ENCODE results near the gene ANKRD28. TPM values are rescaled to one million over a fixed set of nuclear protein-coding genes. Genes with fewer than 3 reads are reported as not detected.
"Not testable (repeated sequence)": the region's sequence is repeated elsewhere in the genome, so short reads cannot be mapped to it uniquely, and the experiment has no call there.

The ANKRD28 gene
- total RNA-seq, 2 experiments from 2014 or later = 42.0 to 44.1 TPM

DNA sequence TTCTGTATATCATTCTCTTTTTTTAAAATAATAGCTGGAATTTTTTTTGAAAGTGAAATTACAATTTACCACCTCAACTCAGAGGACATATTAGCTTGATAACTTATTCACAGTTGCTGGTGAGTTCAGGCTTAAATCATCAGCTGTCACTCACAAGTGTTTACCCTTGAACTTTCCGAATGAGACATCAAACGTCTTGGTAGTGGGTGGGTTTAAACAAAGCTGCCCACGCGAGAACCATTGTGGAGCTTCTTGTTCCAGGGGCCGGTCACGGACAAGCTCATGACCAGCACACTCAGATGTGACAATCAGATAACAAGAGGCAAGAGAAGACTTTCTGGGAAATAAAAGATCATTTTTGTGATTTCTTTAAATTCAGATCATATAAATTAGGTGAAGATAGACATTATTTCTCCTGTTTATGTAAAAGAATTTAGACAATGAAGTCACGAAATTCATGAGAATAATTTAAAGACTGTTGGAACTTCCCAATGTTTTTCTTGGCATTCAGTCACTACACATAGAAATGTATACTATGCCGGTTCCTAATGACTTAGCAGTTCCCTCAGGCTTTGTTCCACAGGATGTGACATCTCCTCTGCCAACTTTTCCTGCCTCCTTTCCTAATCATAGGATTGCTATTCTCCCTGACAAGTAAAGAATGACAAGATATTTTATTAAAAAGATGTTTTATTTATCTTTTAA lies 167.0 kb downstream of the ANKRD28 start:
- ChIA-PET POLR2A (no interaction called here), CTCF (interaction anchor here (0.7 to 1.5 kb wide), 3 partner anchors 74 to 181 kb away, joined by 3 to 7 read pairs (median 6); no protein-coding TSS in a partner anchor)

DNA sequence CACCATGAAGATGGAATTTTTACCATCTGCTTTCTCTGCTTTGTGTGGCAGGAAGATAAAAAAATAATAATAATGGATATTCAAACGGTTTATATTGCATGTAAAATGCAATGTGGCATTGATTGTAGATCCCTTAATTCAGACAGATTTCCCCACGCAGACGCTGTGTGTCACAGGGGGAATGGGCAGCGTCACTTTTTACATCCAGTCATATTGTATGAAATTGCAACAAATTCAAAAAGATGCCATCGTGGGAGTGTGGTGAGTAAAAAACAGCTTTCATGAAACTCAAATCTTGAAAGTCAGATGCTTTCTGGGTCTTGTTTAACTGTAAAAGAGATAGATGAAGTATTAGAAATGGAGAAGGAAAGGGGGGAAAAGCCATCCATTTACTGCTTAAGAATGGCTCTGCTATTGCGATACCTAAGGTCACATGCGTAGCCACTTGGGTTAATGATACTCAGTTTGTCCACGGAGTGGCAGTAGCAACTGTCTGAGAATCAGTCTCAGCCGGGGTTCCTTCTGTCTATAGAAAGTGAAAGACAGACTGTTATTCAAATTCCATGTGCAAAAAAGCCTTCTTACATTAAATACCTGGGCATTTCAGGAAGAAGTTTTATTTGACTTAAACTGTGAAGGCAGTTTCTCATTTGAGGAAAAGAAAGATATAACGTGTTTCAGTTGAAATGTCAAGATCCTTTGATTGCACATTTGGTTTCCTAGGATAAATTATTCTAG lies 167.8 kb downstream of the ANKRD28 start:
- ChIA-PET POLR2A (interaction anchor here (0.6 kb wide), 1 partner anchor 230 kb away, joined by 9 read pairs; no protein-coding TSS in a partner anchor), CTCF (interaction anchor here (1.1 to 1.5 kb wide), 2 partner anchors 138 to 182 kb away, joined by 6 to 7 read pairs; no protein-coding TSS in a partner anchor)

- ChIA-PET CTCF (no interaction called here), POLR2A (no interaction called here)
Measured at GRCh38 chr3:15628967-15629366, 168.8 kb downstream of the ANKRD28 start.

DNA sequence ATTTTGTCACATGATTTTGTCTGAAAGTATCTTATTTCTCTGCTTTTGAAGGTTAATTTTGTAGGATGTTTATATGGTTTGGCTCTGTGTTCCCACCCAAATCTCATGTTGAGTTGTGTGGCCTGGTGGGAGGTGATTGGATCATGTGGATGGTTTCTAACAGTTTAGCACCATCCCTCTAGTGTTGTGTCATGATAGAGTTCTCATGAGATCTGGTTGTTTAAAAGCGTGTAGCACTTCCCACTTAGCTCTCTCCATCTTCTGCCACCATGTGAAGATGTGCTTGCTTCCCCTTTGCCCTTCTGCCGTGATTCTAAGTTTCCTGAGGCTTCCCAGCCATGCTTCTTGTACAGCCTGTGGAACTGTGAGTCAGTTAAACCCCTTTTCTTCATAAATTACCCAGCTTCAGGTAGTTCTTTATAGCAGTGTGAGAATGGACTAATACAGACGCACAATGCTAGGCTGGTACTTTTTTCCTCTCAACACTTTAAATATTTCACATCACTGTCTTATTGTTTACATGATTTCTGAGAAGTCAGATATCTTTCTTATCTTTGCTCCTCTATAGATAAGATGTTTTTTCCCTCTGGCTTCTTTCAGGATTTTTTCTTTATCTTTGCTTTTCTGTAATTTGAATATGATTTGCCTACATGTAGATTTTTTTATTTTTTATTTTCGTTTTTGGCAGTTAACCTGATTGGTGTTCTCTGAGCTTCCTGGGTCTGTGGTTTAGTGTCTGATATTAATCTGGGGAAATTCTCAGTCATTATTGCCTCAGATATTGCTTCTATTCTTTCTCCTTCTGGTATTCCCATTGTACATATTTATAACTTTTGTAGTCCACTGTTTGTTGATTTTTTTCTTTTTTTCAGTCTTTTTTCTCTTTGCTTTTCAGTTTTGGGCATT lies 174.0 kb downstream of the ANKRD28 start:
- ChIA-PET CTCF (no interaction called here), POLR2A (no interaction called here)

GRCh38 chr3:15619659-15620464 lies 177.9 kb downstream of the ANKRD28 start:
- CTCF ChIA-PET, POLR2A ChIA-PET: not testable (repeated sequence)

Other genes starting within 250 kb of the ANKRD28 start
- gene HACL1, start 196.4 kb downstream of the ANKRD28 start, total RNA-seq = 10 to 100 TPM; 30.7 to 35.6 TPM
- gene BTD, start 196.2 kb downstream of the ANKRD28 start, total RNA-seq = 1 to 10 TPM; 3.6 to 4.3 TPM